Stomach smooth muscle (tissue), 2 donors: ENCODE measurements around the gene C1QL1.
A peak's percentile ranks its signal among the peaks of the same experiment; 100 is the strongest.

Experiments
- H3K27ac ChIP-seq: one replicate; pipeline ENCODE4 v1.7.0; 2013; ENCODE audit warnings: mild to moderate bottlenecking, low read length, inconsistent platforms
- H3K27me3 ChIP-seq, 2 donors: one replicate each; pipeline ENCODE4 v1.7.0; 2013; ENCODE audit warnings: low read length in 2 of 2; ENCODE audit not compliant: insufficient read depth in 2 of 2, control insufficient read depth in 1 of 2
- H3K36me3 ChIP-seq, 2 donors: one replicate each; pipeline ENCODE4 v1.7.0; 2013; ENCODE audit warnings: low read length in 2 of 2; ENCODE audit not compliant: control insufficient read depth in 2 of 2, insufficient read depth in 2 of 2
- H3K4me1 ChIP-seq: one replicate; pipeline ENCODE4 v1.7.0; 2013; ENCODE audit warnings: low read length; ENCODE audit not compliant: control insufficient read depth, insufficient read depth
- H3K4me3 ChIP-seq, 2 donors: one replicate each; pipeline ENCODE4 v1.7.0; 2013; ENCODE audit warnings: low read length in 2 of 2
- H3K9ac ChIP-seq, 2 donors: one replicate each; pipeline ENCODE4 v1.7.0; 2013; ENCODE audit warnings: low read length in 2 of 2, mild to moderate bottlenecking in 1 of 2
- H3K9me3 ChIP-seq, 2 donors: one replicate each; pipeline ENCODE4 v1.7.0; 2013; ENCODE audit warnings: low read length in 2 of 2; ENCODE audit not compliant: control insufficient read depth in 2 of 2
- donor health status: healthy.
- donor health status: Pancreatic carcinoma.

The C1QL1 gene

GRCh38 chr17:44968225-44969143 is at the start of gene C1QL1:
Gene C1QL1 (minus strand): TSS chr17:44968303. CDS start chr17:44968048, 255 bp downstream.
- H3K4me1 ChIP-seq: peaks cover 44% of the 10 kb centered on the region
- H3K27me3 ChIP-seq: peaks cover 19% of the 10 kb centered on the region in 2 donors
- H3K9me3 ChIP-seq: no peaks in the 10 kb centered on the region
- H3K27ac ChIP-seq: peak within 1 kb of the TSS; percentile 80
- no peaks in the 10 kb centered on the region for H3K36me3 ChIP-seq
- peak within 1 kb of the TSS; percentile 79 for H3K4me3 ChIP-seq
- H3K9ac ChIP-seq: peak within 1 kb of the TSS; percentile 62 to 74

GRCh38 chr17:45016823-45017222 is 48.7 kb upstream of the C1QL1 start:
- H3K4me1 ChIP-seq: peaks cover 48% of the 10 kb centered on the region
- no peak overlapping the region for H3K4me3 ChIP-seq
- no peak overlapping the region for H3K9ac ChIP-seq
- no peaks in the 10 kb centered on the region for H3K9me3 ChIP-seq
- no peaks in the 10 kb centered on the region for H3K27me3 ChIP-seq
- H3K36me3 ChIP-seq: no peaks in the 10 kb centered on the region
- no peak overlapping the region for H3K27ac ChIP-seq

- Histone ChIP-seq H3K9ac (no peak overlapping the region), H3K27ac (no peak overlapping the region), H3K27me3 (no peaks in the 10 kb centered on the region), H3K4me3 (no peak overlapping the region), H3K9me3 (no peaks in the 10 kb centered on the region), H3K4me1 (peaks cover 42% of the 10 kb centered on the region), H3K36me3 (no peaks in the 10 kb centered on the region)
Measured at GRCh38 chr17:45016237-45016636, 48.1 kb upstream of the C1QL1 start.

GRCh38 chr17:45013021-45013997 is 45.2 kb upstream of the C1QL1 start:
- Histone ChIP-seq H3K9ac (peak overlapping the region; percentile 20 to 55), H3K27ac (no peak overlapping the region), H3K4me1 (peaks cover 16% of the 10 kb centered on the region), H3K27me3 (peaks cover 0 to 3% of the 10 kb centered on the region in 2 donors), H3K4me3 (peak overlapping the region; percentile 8 to 57), H3K9me3 (no peaks in the 10 kb centered on the region), H3K36me3 (no peaks in the 10 kb centered on the region)

- H3K4me3 ChIP-seq: no peak overlapping the region
- peaks cover 13% of the 10 kb centered on the region for H3K4me1 ChIP-seq
- H3K9me3 ChIP-seq: no peaks in the 10 kb centered on the region
- no peak overlapping the region for H3K27ac ChIP-seq
- no peak overlapping the region for H3K9ac ChIP-seq
- H3K27me3 ChIP-seq: peaks cover 0 to 3% of the 10 kb centered on the region in 2 donors
- H3K36me3 ChIP-seq: no peaks in the 10 kb centered on the region
Measured at GRCh38 chr17:45011767-45012166, 43.7 kb upstream of the C1QL1 start.

- peaks cover 0 to 3% of the 10 kb centered on the region in 2 donors for H3K27me3 ChIP-seq
- H3K36me3 ChIP-seq: no peaks in the 10 kb centered on the region
- no peaks in the 10 kb centered on the region for H3K9me3 ChIP-seq
- peaks cover 10% of the 10 kb centered on the region for H3K4me1 ChIP-seq
- no peak overlapping the region for H3K27ac ChIP-seq
- no peak overlapping the region for H3K9ac ChIP-seq
- no peak overlapping the region for H3K4me3 ChIP-seq
Measured at GRCh38 chr17:45009676-45010467, 41.8 kb upstream of the C1QL1 start.

GRCh38 chr17:45008216-45008615 is 40.1 kb upstream of the C1QL1 start:
- Histone ChIP-seq H3K9ac (no peak overlapping the region), H3K27me3 (peaks cover 0 to 3% of the 10 kb centered on the region in 2 donors), H3K9me3 (no peaks in the 10 kb centered on the region), H3K27ac (no peak overlapping the region), H3K4me1 (peaks cover 8% of the 10 kb centered on the region), H3K4me3 (no peak overlapping the region), H3K36me3 (no peaks in the 10 kb centered on the region)

- Histone ChIP-seq H3K4me3 (no peak overlapping the region), H3K9ac (no peak overlapping the region), H3K9me3 (no peaks in the 10 kb centered on the region), H3K4me1 (no peaks in the 10 kb centered on the region), H3K36me3 (no peaks in the 10 kb centered on the region), H3K27ac (no peak overlapping the region), H3K27me3 (peaks cover 0 to 3% of the 10 kb centered on the region in 2 donors)
Measured at GRCh38 chr17:45006927-45007461, 38.9 kb upstream of the C1QL1 start.

- H3K9me3 ChIP-seq: no peaks in the 10 kb centered on the region
- peaks cover 0 to 3% of the 10 kb centered on the region in 2 donors for H3K27me3 ChIP-seq
- H3K4me1 ChIP-seq: no peaks in the 10 kb centered on the region
Measured at GRCh38 chr17:45005700-45006099, 37.6 kb upstream of the C1QL1 start.

GRCh38 chr17:45004388-45004787 is 36.3 kb upstream of the C1QL1 start:
- H3K27ac ChIP-seq: no peak overlapping the region
- H3K9ac ChIP-seq: no peak overlapping the region
- no peaks in the 10 kb centered on the region for H3K9me3 ChIP-seq
- H3K4me1 ChIP-seq: no peaks in the 10 kb centered on the region
- H3K27me3 ChIP-seq: peaks cover 0 to 2% of the 10 kb centered on the region in 2 donors
- no peak overlapping the region for H3K4me3 ChIP-seq
- H3K36me3 ChIP-seq: no peaks in the 10 kb centered on the region

More at GRCh38 chr17:45005700-45006099, 37.6 kb upstream of the C1QL1 start:
- H3K36me3 ChIP-seq: no peaks in the 10 kb centered on the region
- no peak overlapping the region for H3K9ac ChIP-seq
- H3K4me3 ChIP-seq: no peak overlapping the region
- H3K27ac ChIP-seq: no peak overlapping the region
